Posterior cingulate gyrus (tissue), 11 donors: ENCODE data around the gene MAN2A1.
A peak's percentile ranks its signal among the peaks of the same experiment; 100 is the strongest.
"Not testable (repeated sequence)": the region's sequence is repeated elsewhere in the genome, so short reads cannot be mapped to it uniquely, and the experiment has no call there.

ENCODE experiments used
- DNase-seq, 10 donors: peaks; one replicate each; pipeline versions ENCODE4 v3.0.0 to v3.0.0-alpha.2; 2020 to 2021; ENCODE audit warnings: mixed read lengths in 3 of 10
- intact Hi-C: fragments of 100-400 bp; cut with DNase I; formaldehyde crosslinking; loops from one replicate; pipeline ENCODE4 v1.15.1; 2023

Gene MAN2A1

GRCh38 chr5:109744261-109744660 lies 54.5 kb downstream of the MAN2A1 start:
- no peak for DNase-seq
- intact Hi-C loops: loop anchor here (5.0 kb wide), 1 partner anchor 42 kb away; no protein-coding TSS in a partner anchor

GRCh38 chr5:109748546-109748945 lies 58.8 kb downstream of the MAN2A1 start:
- intact Hi-C loops: no loop called here
- DNase-seq: no peak

- DNase-seq: no peak
- intact Hi-C loops: no loop called here
Observed at GRCh38 chr5:109750463-109750862, 60.7 kb downstream of the MAN2A1 start.

GRCh38 chr5:109753279-109753678 lies 63.6 kb downstream of the MAN2A1 start:
- intact Hi-C loops: no loop called here
- DNase-seq: no peak

- DNase-seq: no peak
- intact Hi-C loops: no loop called here
Observed at GRCh38 chr5:109754319-109754718, 64.6 kb downstream of the MAN2A1 start.

- intact Hi-C loops: no loop called here
- no peak for DNase-seq
Observed at GRCh38 chr5:109755761-109756160, 66.0 kb downstream of the MAN2A1 start.

GRCh38 chr5:109756543-109757185 lies 66.9 kb downstream of the MAN2A1 start:
- no peak for DNase-seq
- intact Hi-C loops: no loop called here

GRCh38 chr5:109757490-109757889 lies 67.8 kb downstream of the MAN2A1 start:
- intact Hi-C loops: no loop called here
- DNase-seq: no peak

GRCh38 chr5:109759306-109759705 lies 69.6 kb downstream of the MAN2A1 start:
- intact Hi-C loops: no loop called here
- DNase-seq: no peak

- DNase-seq, intact Hi-C loops: not testable (repeated sequence)
Observed at GRCh38 chr5:109760130-109760529, 70.4 kb downstream of the MAN2A1 start.

- intact Hi-C loops: no loop called here
- DNase-seq: no peak
Observed at GRCh38 chr5:109762821-109763220, 73.1 kb downstream of the MAN2A1 start.

GRCh38 chr5:109767184-109767995 lies 77.7 kb downstream of the MAN2A1 start:
- intact Hi-C loops: no loop called here
- DNase-seq: no peak

- DNase-seq: no peak
Observed at GRCh38 chr5:109767997-109768396, 78.3 kb downstream of the MAN2A1 start.

GRCh38 chr5:109769597-109770291 lies 80.0 kb downstream of the MAN2A1 start:
- peak in 1 of 10 donors; percentile 52 for DNase-seq
- intact Hi-C loops: no loop called here

More at GRCh38 chr5:109767997-109768396, 78.3 kb downstream of the MAN2A1 start:
- intact Hi-C loops: no loop called here

GRCh38 chr5:109775130-109775529 lies 85.4 kb downstream of the MAN2A1 start:
- intact Hi-C loops: no loop called here
- no peak for DNase-seq

GRCh38 chr5:109779036-109779735 lies 89.5 kb downstream of the MAN2A1 start:
- DNase-seq: no peak
- intact Hi-C loops: no loop called here

- intact Hi-C loops: no loop called here
- DNase-seq: no peak
Observed at GRCh38 chr5:109784687-109785086, 95.0 kb downstream of the MAN2A1 start.

- intact Hi-C loops: no loop called here
- no peak for DNase-seq
Observed at GRCh38 chr5:109786206-109786855, 96.6 kb downstream of the MAN2A1 start.

GRCh38 chr5:109788596-109788995 lies 98.9 kb downstream of the MAN2A1 start:
- no peak for DNase-seq

GRCh38 chr5:109792613-109793012 lies 102.9 kb downstream of the MAN2A1 start:
- intact Hi-C loops: no loop called here
- no peak for DNase-seq

More at GRCh38 chr5:109788596-109788995, 98.9 kb downstream of the MAN2A1 start:
- intact Hi-C loops: no loop called here
